HepG2 (cell line): ENCODE measurements around the gene SLC35A3. TPM values are rescaled to one million over a fixed set of nuclear protein-coding genes. Genes with fewer than 3 reads are reported as not detected.

Source experiments
- AHDC1 ChIP-seq: sonication (generic); formaldehyde crosslinking; IDR thresholded peaks from 2 replicates; pipeline ENCODE4 v1.5.1; 2020; ENCODE audit warnings: mild to moderate bottlenecking, missing genetic modification reagents, borderline replicate concordance
- GTF2F1 ChIP-seq: fragments of 150-350 bp; IDR thresholded peaks from 2 replicates; pipeline ENCODE4 v1.6.1; 2014; ENCODE audit warnings: low read length
- KLF15 ChIP-seq: sonication (generic); formaldehyde crosslinking; IDR thresholded peaks from 2 replicates; pipeline ENCODE4 v1.8.1; 2023; ENCODE audit warnings: borderline replicate concordance, mild to moderate bottlenecking, inconsistent platforms, missing genetic modification reagents, mixed read lengths
- ZBED4 ChIP-seq: sonication (generic); formaldehyde crosslinking; IDR thresholded peaks from 2 replicates; pipeline ENCODE4 v1.4.0; 2020; ENCODE audit warnings: missing genetic modification reagents, borderline replicate concordance
- polyA plus RNA-seq, 8 experiments: library from polyadenylated mRNA; depleted of rRNA in 3 of 8; stranded (reverse) in 7 of 8; unstranded in 1 of 8; fragments of >200 nt; fragmentation: Illumina TruSeq in 4 of 8; extraction: Trizol in 4 of 8; gene quantifications; 2 replicates each; pipeline versions ENCODE4 v1.2.1 to v1.2.3, GENCODE V29; 2011 to 2016; ENCODE audit warnings: low read depth in 4 of 8, missing spikeins in 1 of 8, mixed read lengths in 1 of 8; ENCODE audit not compliant: insufficient read depth in 1 of 8
- total RNA-seq, 5 experiments: library from RNA; depleted of rRNA; stranded (reverse); fragments of >200 nt; fragmentation: Illumina TruSeq; extraction: Trizol; gene quantifications; 2 replicates each; pipeline ENCODE4 v1.2.3, GENCODE V29; 2016; ENCODE audit warnings: low read depth in 1 of 5

Gene SLC35A3
- total and polyA plus RNA-seq, 2 of the 13 experiments (the other 11 are each of a cell fraction or from before 2014, with no cell fraction given), result 11.2 to 24.9 TPM

GRCh38 chr1:99968214-99968613 lies 1.6 kb upstream of the SLC35A3 start (continued):
- TF ChIP-seq AHDC1 (CRISPR knock-in tag) (no peak), ZBED4 (no peak), GTF2F1 (no peak), KLF15 (CRISPR knock-in tag) (no peak)
